Measurements from ENCODE around the gene PRR23A. TPM values are rescaled to one million over a fixed set of nuclear protein-coding genes. Genes with fewer than 3 reads are reported as not detected.

The PRR23A gene
- not detected in 2 replicates for total RNA-seq
- not detected in 2 replicates for polyA plus RNA-seq
- polyA plus RNA-seq (2012) = not detected in 2 replicates
- not detected in 2 replicates for polyA minus RNA-seq (ENCODE audit: low replicate concordance)

DNA sequence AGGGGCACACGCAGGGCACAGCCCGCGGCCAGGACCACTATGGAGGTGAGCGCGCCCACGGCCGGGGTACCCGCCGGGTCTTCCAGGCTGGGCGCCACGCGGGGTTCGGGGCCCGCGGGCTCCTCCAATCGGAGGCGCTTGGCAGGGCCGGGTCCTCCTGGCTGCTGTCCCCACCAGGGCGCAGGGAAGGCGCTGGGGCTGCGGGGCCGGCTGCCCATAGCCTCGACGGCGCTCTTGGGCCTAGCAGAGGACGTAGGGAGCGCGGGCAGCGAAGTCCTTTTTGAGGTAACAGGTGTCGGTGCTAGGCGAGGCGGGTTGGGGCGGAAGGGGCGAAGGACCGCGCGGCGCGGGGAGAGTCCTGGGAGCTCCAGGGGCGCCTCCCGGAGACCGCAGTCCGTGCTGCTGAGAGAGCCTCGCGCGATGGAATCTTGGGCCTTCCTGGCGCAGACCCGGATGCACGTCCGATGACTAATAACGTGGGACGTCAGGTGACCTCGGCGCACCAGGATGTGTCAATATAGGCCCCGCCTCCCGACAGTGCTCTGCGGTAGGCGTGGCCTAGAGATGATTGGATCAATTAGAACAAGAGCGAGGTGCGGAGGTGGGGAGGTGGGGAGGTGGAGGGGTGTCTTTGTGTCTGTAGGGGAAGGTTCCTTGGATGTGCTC lies at the start of gene PRR23A:
Gene PRR23A, minus strand, starts transcription at position 218 of the 666 bp plus-strand sequence. Its CDS starts 0 bp downstream, at position 218.
- Histone ChIP-seq H3K27ac (ENCODE audit: insufficient read depth, low read length) (no peak within 1 kb of the TSS), H4K20me1 (ENCODE audit: control insufficient read depth, extremely low read depth, insufficient read depth, low read length) (no peaks in the 10 kb centered on the region), H3K4me2 (ENCODE audit: extremely low read depth, insufficient read depth, low read length) (no peak within 1 kb of the TSS), H3K4me3 (replicated peaks in 1 of 4; ENCODE audit: control extremely low read depth in 1 of 4, insufficient read depth in 1 of 4, low read depth in 3 of 4, low read length in 4 of 4) (no peak within 1 kb of the TSS), H3K4me1 (ENCODE audit: control insufficient read depth, extremely low read depth, insufficient read depth, low read length) (no peaks in the 10 kb centered on the region), H3K27me3 (ENCODE audit: control insufficient read depth, insufficient read depth, low read length) (no peaks in the 10 kb centered on the region), H3K9ac (ENCODE audit: insufficient read depth, low read length) (no peak within 1 kb of the TSS), H3K36me3 (ENCODE audit: control insufficient read depth, insufficient read depth, low read length) (no peaks in the 10 kb centered on the region), H2AFZ (ENCODE audit: low read length) (no peak within 1 kb of the TSS), H3K79me2 (ENCODE audit: control insufficient read depth, insufficient read depth, low read length) (no peaks in the 10 kb centered on the region), H3K9me3 (ENCODE audit: control insufficient read depth, insufficient read depth, low read depth, low read length) (no peaks in the 10 kb centered on the region)
- TF ChIP-seq, protein P1, sequence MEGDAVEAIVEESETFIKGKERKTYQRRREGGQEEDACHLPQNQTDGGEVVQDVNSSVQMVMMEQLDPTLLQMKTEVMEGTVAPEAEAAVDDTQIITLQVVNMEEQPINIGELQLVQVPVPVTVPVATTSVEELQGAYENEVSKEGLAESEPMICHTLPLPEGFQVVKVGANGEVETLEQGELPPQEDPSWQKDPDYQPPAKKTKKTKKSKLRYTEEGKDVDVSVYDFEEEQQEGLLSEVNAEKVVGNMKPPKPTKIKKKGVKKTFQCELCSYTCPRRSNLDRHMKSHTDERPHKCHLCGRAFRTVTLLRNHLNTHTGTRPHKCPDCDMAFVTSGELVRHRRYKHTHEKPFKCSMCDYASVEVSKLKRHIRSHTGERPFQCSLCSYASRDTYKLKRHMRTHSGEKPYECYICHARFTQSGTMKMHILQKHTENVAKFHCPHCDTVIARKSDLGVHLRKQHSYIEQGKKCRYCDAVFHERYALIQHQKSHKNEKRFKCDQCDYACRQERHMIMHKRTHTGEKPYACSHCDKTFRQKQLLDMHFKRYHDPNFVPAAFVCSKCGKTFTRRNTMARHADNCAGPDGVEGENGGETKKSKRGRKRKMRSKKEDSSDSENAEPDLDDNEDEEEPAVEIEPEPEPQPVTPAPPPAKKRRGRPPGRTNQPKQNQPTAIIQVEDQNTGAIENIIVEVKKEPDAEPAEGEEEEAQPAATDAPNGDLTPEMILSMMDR (conservative IDR thresholded peaks at IDR 0.05 in 1 of 2, IDR thresholded peaks at IDR 0.05 in 1 of 2; ENCODE audit: low read depth in 1 of 2, low read length in 2 of 2) = no peak
- TF ChIP-seq EZH2 (IDR thresholded peaks at IDR 0.05; ENCODE audit: low read length, missing control alignments) = no peak
- DNase-seq (ENCODE audit: low read depth in 2 of 2) = no peak

DNA sequence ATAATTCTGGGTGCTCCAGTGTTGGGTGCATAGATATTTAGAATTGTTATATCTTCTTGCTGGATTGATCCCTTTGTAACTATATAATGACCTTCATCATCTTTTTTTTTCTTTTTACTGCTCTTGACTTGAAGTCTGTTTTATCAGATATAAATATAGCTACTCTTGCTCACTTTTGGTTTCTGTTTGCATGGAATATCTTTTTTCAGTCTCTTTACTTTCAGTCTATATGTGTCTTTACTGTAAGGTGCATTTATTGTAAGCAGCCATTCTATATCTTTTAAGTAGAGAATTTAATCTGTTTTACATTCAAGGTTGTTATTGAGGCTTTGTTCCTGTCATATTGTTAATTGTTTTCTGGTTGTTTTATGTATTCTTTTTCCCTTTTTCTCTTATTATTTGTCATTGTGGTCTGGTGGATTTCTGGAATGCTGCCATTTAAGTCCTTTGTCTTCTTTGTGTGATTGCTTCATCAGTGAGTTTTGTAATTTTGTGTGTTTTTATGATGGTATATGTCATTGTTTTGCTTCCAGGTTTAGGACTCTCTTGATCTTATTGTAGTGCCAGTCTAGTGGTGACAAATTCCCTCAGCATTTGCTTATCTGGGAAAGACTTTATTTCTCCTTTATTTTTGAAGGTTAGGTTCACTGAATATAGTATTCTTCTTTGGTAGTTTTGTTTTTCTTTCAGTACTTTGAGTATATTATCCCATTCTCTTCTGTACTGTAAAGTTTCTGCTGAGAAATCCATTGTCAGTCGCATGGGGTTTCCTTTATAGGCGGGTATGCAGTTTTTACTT lies 46.9 kb upstream of the PRR23A start:
- DNase-seq (ENCODE audit: low read depth in 2 of 2) = no peak
- no peak for TF ChIP-seq EZH2 (IDR thresholded peaks at IDR 0.05; ENCODE audit: low read length, missing control alignments)
- TF ChIP-seq, protein P1 (conservative IDR thresholded peaks at IDR 0.05 in 1 of 2, IDR thresholded peaks at IDR 0.05 in 1 of 2; ENCODE audit: low read depth in 1 of 2, low read length in 2 of 2) = no peak

More for the DNA sequence above, 46.9 kb upstream of the PRR23A start:
- H3K4me1 ChIP-seq (ENCODE audit: control insufficient read depth, extremely low read depth, insufficient read depth, low read length) = no peaks in the 10 kb centered on the region
- no peaks in the 10 kb centered on the region for H3K27me3 ChIP-seq (ENCODE audit: control insufficient read depth, insufficient read depth, low read length)
- H3K9me3 ChIP-seq (ENCODE audit: control insufficient read depth, insufficient read depth, low read depth, low read length) = no peaks in the 10 kb centered on the region
- H3K4me2 ChIP-seq (ENCODE audit: extremely low read depth, insufficient read depth, low read length) = no peak overlapping the region
- H3K9ac ChIP-seq (ENCODE audit: insufficient read depth, low read length) = no peak overlapping the region
- H3K27ac ChIP-seq (ENCODE audit: insufficient read depth, low read length) = no peak overlapping the region
- no peaks in the 10 kb centered on the region for H4K20me1 ChIP-seq (ENCODE audit: control insufficient read depth, extremely low read depth, insufficient read depth, low read length)
- no peaks in the 10 kb centered on the region for H3K36me3 ChIP-seq (ENCODE audit: control insufficient read depth, insufficient read depth, low read length)
- H3K79me2 ChIP-seq (ENCODE audit: control insufficient read depth, insufficient read depth, low read length) = no peaks in the 10 kb centered on the region
- no peak overlapping the region for H3K4me3 ChIP-seq (replicated peaks in 1 of 4; ENCODE audit: control extremely low read depth in 1 of 4, insufficient read depth in 1 of 4, low read depth in 3 of 4, low read length in 4 of 4)
- H2AFZ ChIP-seq (ENCODE audit: low read length) = no peak overlapping the region
